Mammary epithelial cell (primary cell): ENCODE measurements around the gene LTBP3.

ENCODE experiments used
- EZH2 ChIP-seq: IDR thresholded peaks from 2 replicates; pipeline ENCODE4 v1.6.1; 2012; ENCODE audit warnings: low read length, inconsistent platforms, borderline replicate concordance
- TF ChIP-seq, protein P1 (sequence below), 2 donors: IDR thresholded peaks in 1 of 2; conservative IDR thresholded peaks in 1 of 2; 2 replicates each; pipeline ENCODE4 v1.5.1; 2011 to 2012; ENCODE audit warnings: inconsistent platforms in 2 of 2, low read length in 2 of 2, mild to moderate bottlenecking in 2 of 2, control low read depth in 1 of 2, low read depth in 1 of 2; ENCODE audit not compliant: insufficient read depth in 1 of 2; ENCODE audit errors: extremely low read depth in 1 of 2

DNA sequence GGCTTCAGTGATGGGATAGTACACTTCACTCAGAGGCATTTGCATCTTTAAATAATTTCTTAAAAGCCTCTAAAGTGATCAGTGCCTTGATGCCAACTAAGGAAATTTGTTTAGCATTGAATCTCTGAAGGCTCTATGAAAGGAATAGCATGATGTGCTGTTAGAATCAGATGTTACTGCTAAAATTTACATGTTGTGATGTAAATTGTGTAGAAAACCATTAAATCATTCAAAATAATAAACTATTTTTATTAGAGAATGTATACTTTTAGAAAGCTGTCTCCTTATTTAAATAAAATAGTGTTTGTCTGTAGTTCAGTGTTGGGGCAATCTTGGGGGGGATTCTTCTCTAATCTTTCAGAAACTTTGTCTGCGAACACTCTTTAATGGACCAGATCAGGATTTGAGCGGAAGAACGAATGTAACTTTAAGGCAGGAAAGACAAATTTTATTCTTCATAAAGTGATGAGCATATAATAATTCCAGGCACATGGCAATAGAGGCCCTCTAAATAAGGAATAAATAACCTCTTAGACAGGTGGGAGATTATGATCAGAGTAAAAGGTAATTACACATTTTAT is 54.7 kb downstream of the LTBP3 start:
- TF ChIP-seq, protein P1, sequence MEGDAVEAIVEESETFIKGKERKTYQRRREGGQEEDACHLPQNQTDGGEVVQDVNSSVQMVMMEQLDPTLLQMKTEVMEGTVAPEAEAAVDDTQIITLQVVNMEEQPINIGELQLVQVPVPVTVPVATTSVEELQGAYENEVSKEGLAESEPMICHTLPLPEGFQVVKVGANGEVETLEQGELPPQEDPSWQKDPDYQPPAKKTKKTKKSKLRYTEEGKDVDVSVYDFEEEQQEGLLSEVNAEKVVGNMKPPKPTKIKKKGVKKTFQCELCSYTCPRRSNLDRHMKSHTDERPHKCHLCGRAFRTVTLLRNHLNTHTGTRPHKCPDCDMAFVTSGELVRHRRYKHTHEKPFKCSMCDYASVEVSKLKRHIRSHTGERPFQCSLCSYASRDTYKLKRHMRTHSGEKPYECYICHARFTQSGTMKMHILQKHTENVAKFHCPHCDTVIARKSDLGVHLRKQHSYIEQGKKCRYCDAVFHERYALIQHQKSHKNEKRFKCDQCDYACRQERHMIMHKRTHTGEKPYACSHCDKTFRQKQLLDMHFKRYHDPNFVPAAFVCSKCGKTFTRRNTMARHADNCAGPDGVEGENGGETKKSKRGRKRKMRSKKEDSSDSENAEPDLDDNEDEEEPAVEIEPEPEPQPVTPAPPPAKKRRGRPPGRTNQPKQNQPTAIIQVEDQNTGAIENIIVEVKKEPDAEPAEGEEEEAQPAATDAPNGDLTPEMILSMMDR (conservative IDR thresholded peaks at IDR 0.05 in 1 of 2, IDR thresholded peaks at IDR 0.05 in 1 of 2; ENCODE audit: extremely low read depth in 1 of 2, insufficient read depth in 1 of 2, low read depth in 1 of 2, low read length in 2 of 2), result no peak
- TF ChIP-seq EZH2, result no peak
